PC-9 (cell line): ENCODE measurements around the gene NPEPL1. TPM values are rescaled to one million over a fixed set of nuclear protein-coding genes. Genes with fewer than 3 reads are reported as not detected.

ENCODE experiments used
- BruUV-seq: library from RNA; stranded (reverse); fragments of 400-500 nt; replicated peaks from 2 replicates; lab custom pipeline; 2021; lab: Mats Ljungman, UMichigan
- CTCF ChIA-PET: fragments of 300-600 bp; sonication (Branson Sonifier 250); formaldehyde crosslinking; loops from one replicate; lab custom pipeline; 2022; ENCODE audit warnings: antibody characterized with exemption; lab: Charles Lee
- POLR2A ChIA-PET: fragments of 300-600 bp; sonication (Branson Sonifier 250); formaldehyde crosslinking; loops from one replicate; lab custom pipeline; 2022; ENCODE audit warnings: antibody characterized with exemption; ENCODE audit not compliant: unreplicated experiment; lab: Charles Lee
- DNase-seq, 2 experiments: peaks; one replicate each; pipeline versions ENCODE4 v3.0.0 to v3.0.0-alpha.2; 2015 to 2022; ENCODE audit warnings: mixed read lengths in 1 of 2
- H2AFZ ChIP-seq: fragments of 200-600 bp; sonication (generic); 2 replicates; pipeline ENCODE4 v1.8.1; 2017; ENCODE audit warnings: antibody characterized with exemption
- H3F3A ChIP-seq: fragments of 200-600 bp; sonication (generic); 2 replicates; pipeline ENCODE4 v1.8.1; 2017; ENCODE audit warnings: antibody characterized with exemption, mild to moderate bottlenecking, low read depth; ENCODE audit not compliant: insufficient read depth
- H3K27ac ChIP-seq: fragments of 200-600 bp; sonication (generic); 2 replicates; pipeline ENCODE4 v1.6.1; 2016; ENCODE audit warnings: mixed run types
- H3K27me3 ChIP-seq: fragments of 200-600 bp; sonication (generic); 2 replicates; pipeline ENCODE4 v1.6.1; 2016; ENCODE audit warnings: low read depth, mixed run types; ENCODE audit not compliant: insufficient read depth
- H3K36me3 ChIP-seq: fragments of 200-600 bp; sonication (generic); 2 replicates; pipeline ENCODE4 v1.6.1; 2016; ENCODE audit warnings: low read depth, mixed run types
- H3K4me1 ChIP-seq: fragments of 200-600 bp; sonication (generic); replicated peaks from 2 replicates; pipeline ENCODE4 v1.6.1; 2016; ENCODE audit warnings: mixed run types; ENCODE audit not compliant: insufficient read depth
- H3K4me2 ChIP-seq: fragments of 200-600 bp; sonication (generic); 2 replicates; pipeline ENCODE4 v1.6.1; 2017; ENCODE audit warnings: mixed run types
- H3K4me3 ChIP-seq: fragments of 200-600 bp; sonication (generic); 2 replicates; pipeline ENCODE4 v1.6.1; 2016; ENCODE audit warnings: mixed run types
- H3K79me2 ChIP-seq: fragments of 200-600 bp; sonication (generic); 2 replicates; pipeline ENCODE4 v1.6.1; 2017; ENCODE audit warnings: low read depth, mixed run types
- H3K9me2 ChIP-seq: fragments of 200-600 bp; sonication (generic); 2 replicates; pipeline ENCODE4 v1.8.1; 2017; ENCODE audit warnings: mild to moderate bottlenecking; ENCODE audit not compliant: insufficient read depth
- H3K9me3 ChIP-seq: fragments of 200-600 bp; sonication (generic); 2 replicates; pipeline ENCODE4 v1.8.1; 2016; ENCODE audit warnings: low read depth; ENCODE audit not compliant: insufficient read depth
- H4K20me1 ChIP-seq: fragments of 200-600 bp; sonication (generic); 2 replicates; pipeline ENCODE4 v1.8.1; 2017; ENCODE audit not compliant: insufficient read depth
- CTCF ChIP-seq: fragments of 200-600 bp; sonication (generic); conservative IDR thresholded peaks from 2 replicates; pipeline ENCODE4 v1.6.1; 2017; ENCODE audit warnings: mixed run types, antibody characterized with exemption, mild to moderate bottlenecking, moderate library complexity
- EZH2 ChIP-seq: fragments of 200-600 bp; sonication (generic); IDR thresholded peaks from 2 replicates; pipeline ENCODE4 v1.8.0; 2017; ENCODE audit warnings: antibody characterized with exemption, low read depth
- intact Hi-C: fragments of 100-400 bp; cut with micrococcal nuclease; formaldehyde crosslinking; loops from one replicate; pipeline ENCODE4 v1.10.0; 2022; ENCODE audit not compliant: unreplicated experiment
- total RNA-seq: library from RNA; stranded (reverse); gene quantifications from 2 replicates; pipeline ENCODE4 v1.2.3, GENCODE V29; 2021

NPEPL1 gene
- total RNA-seq, 1 experiment from 2014 or later = 24.0 TPM

DNA sequence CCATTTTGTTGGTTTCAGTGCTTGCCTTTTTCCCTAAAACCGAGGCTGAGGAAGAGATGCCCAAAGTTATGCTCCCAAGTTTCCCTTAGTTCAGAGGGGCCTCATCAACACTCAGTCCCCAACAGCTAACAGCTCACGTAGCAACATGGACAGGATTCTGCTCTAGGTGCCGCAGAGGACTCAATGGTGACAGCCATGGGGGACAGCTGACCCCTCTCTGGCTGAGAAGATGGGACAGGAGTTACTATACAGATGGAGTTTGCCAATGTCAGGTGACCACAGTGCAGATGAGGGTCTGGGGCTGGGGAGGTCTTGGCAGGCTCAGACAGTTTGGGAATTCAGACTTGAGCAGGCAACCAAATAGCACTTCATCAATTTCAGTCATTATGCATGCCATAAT, 67.3 kb downstream of the NPEPL1 start:
- Histone ChIP-seq H3K9me3 (no peaks in the 10 kb centered on the region), H3K4me3 (no peak overlapping the region), H3K36me3 (no peaks in the 10 kb centered on the region), H3K27me3 (peaks cover 98% of the 10 kb centered on the region), H3K4me1 (no peaks in the 10 kb centered on the region), H3K79me2 (no peaks in the 10 kb centered on the region), H3K4me2 (no peak overlapping the region), H2AFZ (no peak overlapping the region), H4K20me1 (no peaks in the 10 kb centered on the region), H3F3A (no peaks in the 10 kb centered on the region), H3K27ac (no peak overlapping the region), H3K9me2 (no peaks in the 10 kb centered on the region)
- BruUV-seq = no TSS peak
- intact Hi-C loops = no loop called here
- POLR2A ChIA-PET = no interaction called here
- CTCF ChIA-PET = no interaction called here
- no peak for DNase-seq
- TF ChIP-seq EZH2 (no peak), CTCF (no peak)

GRCh38 chr20:58760856-58761255, 68.3 kb downstream of the NPEPL1 start:
- no peak overlapping the region for H3K4me3 ChIP-seq
- H3K36me3 ChIP-seq = no peaks in the 10 kb centered on the region
- H2AFZ ChIP-seq = no peak overlapping the region
- TF ChIP-seq EZH2 = no peak
- TF ChIP-seq CTCF = no peak
- H3K9me2 ChIP-seq = no peaks in the 10 kb centered on the region
- CTCF ChIA-PET = no interaction called here
- H3K4me2 ChIP-seq = no peak overlapping the region
- no peak for DNase-seq
- H3K79me2 ChIP-seq = no peaks in the 10 kb centered on the region
- H3K9me3 ChIP-seq = no peaks in the 10 kb centered on the region
- peaks cover 98% of the 10 kb centered on the region for H3K27me3 ChIP-seq
- no peaks in the 10 kb centered on the region for H3F3A ChIP-seq
- POLR2A ChIA-PET = no interaction called here
- no peaks in the 10 kb centered on the region for H4K20me1 ChIP-seq
- no peak overlapping the region for H3K27ac ChIP-seq
- intact Hi-C loops = no loop called here
- BruUV-seq = no TSS peak
- no peaks in the 10 kb centered on the region for H3K4me1 ChIP-seq

DNA sequence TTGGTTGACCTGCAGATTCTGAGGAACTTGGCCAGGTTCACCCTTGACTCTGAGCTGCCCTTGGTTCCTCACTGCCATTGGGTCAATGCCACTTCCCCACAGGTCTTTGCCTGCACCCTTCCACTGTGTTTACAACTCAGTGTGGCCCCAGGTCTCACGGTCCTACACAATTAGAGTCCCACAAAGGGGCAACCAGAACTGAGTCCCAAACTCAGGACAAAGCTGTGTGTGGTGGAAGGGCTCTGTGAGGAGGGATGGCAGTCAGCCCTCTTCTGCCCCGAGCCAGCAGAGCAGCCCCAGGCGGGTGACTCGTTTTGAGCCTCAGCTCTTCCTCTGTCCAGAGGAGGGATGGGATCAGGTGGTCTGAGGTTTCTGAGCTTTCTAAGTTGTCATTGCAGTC, 69.5 kb downstream of the NPEPL1 start:
- no peaks in the 10 kb centered on the region for H4K20me1 ChIP-seq
- DNase-seq = no peak
- H3K9me3 ChIP-seq = no peaks in the 10 kb centered on the region
- no peak overlapping the region for H3K4me3 ChIP-seq
- ChIA-PET CTCF (no interaction called here), POLR2A (no interaction called here)
- H3K27ac ChIP-seq = no peak overlapping the region
- peaks cover 98% of the 10 kb centered on the region for H3K27me3 ChIP-seq
- TF ChIP-seq CTCF = no peak
- no peak for TF ChIP-seq EZH2
- H3F3A ChIP-seq = no peaks in the 10 kb centered on the region
- no peaks in the 10 kb centered on the region for H3K4me1 ChIP-seq
- intact Hi-C loops = no loop called here
- no TSS peak for BruUV-seq
- H3K36me3 ChIP-seq = no peaks in the 10 kb centered on the region
- no peak overlapping the region for H3K4me2 ChIP-seq
- no peaks in the 10 kb centered on the region for H3K79me2 ChIP-seq
- no peak overlapping the region for H2AFZ ChIP-seq
- H3K9me2 ChIP-seq = no peaks in the 10 kb centered on the region
